Choroid plexus epithelial cell (primary cell): ENCODE measurements around the gene LYG2.

Source experiments
- DNase-seq: peaks from one replicate; pipeline ENCODE4 v3.0.0-alpha.2; 2010; ENCODE audit warnings: low read depth
- H3K4me3 ChIP-seq: 2 replicates; pipeline ENCODE4 v1.5.1; 2011; ENCODE audit warnings: low read depth, mild to moderate bottlenecking, control low read depth, low read length, moderate library complexity
- CTCF ChIP-seq: conservative IDR thresholded peaks from 2 replicates; pipeline ENCODE4 v1.5.1; 2011; ENCODE audit warnings: low read depth, mild to moderate bottlenecking, control low read depth, inconsistent platforms, low read length, moderate library complexity

LYG2 gene

GRCh38 chr2:99275882-99276281 is 20.4 kb upstream of the LYG2 start:
- DNase-seq: no peak
- no peak overlapping the region for H3K4me3 ChIP-seq
- TF ChIP-seq CTCF: no peak

GRCh38 chr2:99261242-99261641 is 5.8 kb upstream of the LYG2 start:
- DNase-seq: no peak
- no peak overlapping the region for H3K4me3 ChIP-seq
- TF ChIP-seq CTCF: no peak

- DNase-seq: no peak
- no peak overlapping the region for H3K4me3 ChIP-seq
- TF ChIP-seq CTCF: no peak
Measured at GRCh38 chr2:99260184-99260583, 4.7 kb upstream of the LYG2 start.

GRCh38 chr2:99259465-99259864 is 4.0 kb upstream of the LYG2 start:
- no peak for DNase-seq
- no peak for TF ChIP-seq CTCF
- no peak overlapping the region for H3K4me3 ChIP-seq

- H3K4me3 ChIP-seq: no peak overlapping the region
- no peak for TF ChIP-seq CTCF
- DNase-seq: no peak
Measured at GRCh38 chr2:99256677-99257076, 1.2 kb upstream of the LYG2 start.

GRCh38 chr2:99249951-99250350 is 5.5 kb downstream of the LYG2 start:
- no peak overlapping the region for H3K4me3 ChIP-seq
- DNase-seq: no peak
- TF ChIP-seq CTCF: no peak

- no peak for TF ChIP-seq CTCF
- no peak for DNase-seq
- no peak overlapping the region for H3K4me3 ChIP-seq
Measured at GRCh38 chr2:99242151-99242550, 13.3 kb downstream of the LYG2 start.
